Measurements from ENCODE around the gene MBD4.

The MBD4 gene

DNA sequence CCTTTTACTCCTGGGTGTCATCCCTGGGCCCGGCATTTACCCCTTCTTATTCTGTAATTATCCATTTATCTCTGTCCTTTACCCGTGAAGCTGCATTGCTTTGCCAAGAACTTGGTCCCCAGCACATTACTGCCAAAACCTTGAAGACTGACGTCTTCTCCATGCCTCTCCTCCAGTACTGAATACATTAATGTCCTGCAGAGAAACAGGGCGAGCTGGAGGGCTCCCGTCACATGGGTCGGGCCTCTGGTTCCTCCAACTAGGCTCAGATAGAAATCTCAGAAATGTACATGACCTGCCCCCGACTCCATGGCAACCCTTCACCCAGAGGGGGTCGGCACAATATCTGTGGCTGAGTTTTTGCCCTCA is 11.8 kb downstream of the MBD4 start:
- no peak for DNase-seq (ENCODE audit: insufficient read length)
- FAIRE-seq, result no peak
- TF ChIP-seq POLR2A (IDR thresholded peaks at IDR 0.05; ENCODE audit: low read depth, low read length) (no peak), TAF1 (IDR thresholded peaks at IDR 0.05; ENCODE audit: borderline replicate concordance, low read depth, low read length) (no peak), POLR2AphosphoS5 (IDR thresholded peaks at IDR 0.05; ENCODE audit: low read depth, low read length) (no peak)

DNA sequence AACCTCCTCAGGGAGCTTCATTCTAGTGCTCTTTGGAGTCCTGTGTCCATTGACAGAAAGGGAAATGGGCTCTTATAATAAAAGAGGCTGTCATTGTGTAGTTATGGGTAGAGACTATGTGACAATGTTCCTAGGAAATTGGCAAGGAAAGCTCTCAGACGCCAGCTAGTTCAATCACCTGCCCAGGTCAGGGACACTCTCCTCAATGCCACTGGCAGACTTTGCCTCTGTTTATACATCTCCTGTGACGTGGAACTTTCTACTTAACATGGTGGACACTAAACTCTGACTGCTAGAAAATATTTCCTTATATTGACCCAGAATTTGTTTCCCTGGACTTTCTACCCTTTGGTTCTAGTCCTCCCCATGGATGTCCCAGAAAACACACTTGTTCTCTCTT is 14.1 kb downstream of the MBD4 start:
- TF ChIP-seq TAF1 (IDR thresholded peaks at IDR 0.05; ENCODE audit: borderline replicate concordance, low read depth, low read length), result no peak
- no peak for TF ChIP-seq POLR2A (IDR thresholded peaks at IDR 0.05; ENCODE audit: low read depth, low read length)
- TF ChIP-seq POLR2AphosphoS5 (IDR thresholded peaks at IDR 0.05; ENCODE audit: low read depth, low read length), result no peak
- DNase-seq (ENCODE audit: insufficient read length) (no peak), FAIRE-seq (no peak)

DNA sequence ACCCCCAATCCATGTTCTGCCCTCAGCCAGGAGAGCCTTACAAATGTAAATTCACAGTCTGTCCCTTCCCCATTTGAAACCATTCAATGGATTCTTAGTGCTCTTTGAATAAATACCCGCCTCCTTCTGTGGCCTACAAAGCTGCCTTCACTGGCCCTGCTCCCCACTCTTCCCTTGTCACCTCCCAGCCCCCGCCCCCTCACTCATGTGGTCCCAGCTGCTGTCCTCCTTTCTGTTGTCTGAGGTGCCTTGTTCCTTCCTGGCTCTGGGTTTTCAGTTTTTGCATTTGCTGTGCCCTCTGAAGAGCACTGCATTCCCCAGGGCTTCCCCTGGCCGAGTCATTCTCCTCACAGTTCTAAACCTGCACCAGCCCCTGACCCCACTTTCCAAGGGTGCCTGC is 14.5 kb downstream of the MBD4 start:
- TF ChIP-seq POLR2A (IDR thresholded peaks at IDR 0.05; ENCODE audit: low read depth, low read length) (no peak), POLR2AphosphoS5 (IDR thresholded peaks at IDR 0.05; ENCODE audit: low read depth, low read length) (no peak), TAF1 (IDR thresholded peaks at IDR 0.05; ENCODE audit: borderline replicate concordance, low read depth, low read length) (no peak)
- DNase-seq (ENCODE audit: insufficient read length) (no peak), FAIRE-seq (no peak)

DNA sequence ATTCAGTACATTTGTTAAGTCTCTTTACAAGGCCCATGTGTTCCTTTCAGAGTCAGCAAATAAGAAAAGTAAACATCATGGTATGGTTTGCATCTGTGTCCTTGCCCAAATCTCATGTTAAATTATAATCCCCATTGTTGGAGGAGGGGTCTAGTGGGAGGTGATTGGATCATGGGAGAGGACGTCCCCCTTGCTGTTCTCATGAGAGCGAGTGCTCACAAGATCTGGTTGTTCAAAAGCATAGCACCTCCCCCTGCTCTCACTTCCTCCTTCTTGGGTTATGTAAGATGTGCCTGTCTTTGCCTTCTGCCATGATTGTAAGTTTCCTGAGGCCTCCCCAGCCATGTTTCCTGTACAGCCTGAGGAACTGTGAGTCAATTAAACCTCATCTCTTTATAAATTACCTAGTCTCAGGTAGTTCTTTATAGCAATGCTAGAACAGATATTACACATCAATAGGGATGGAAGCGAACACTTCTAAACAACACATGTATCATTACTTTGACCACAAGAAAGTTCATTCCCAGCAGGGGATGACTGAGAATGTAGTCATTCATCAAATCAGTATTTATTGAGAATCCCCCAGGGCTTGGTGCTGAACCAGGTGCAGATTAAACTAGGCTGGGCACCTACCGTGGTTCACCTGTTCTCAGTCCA is 15.4 kb downstream of the MBD4 start:
- DNase-seq (ENCODE audit: insufficient read length), result no peak
- no peak for TF ChIP-seq POLR2A (IDR thresholded peaks at IDR 0.05; ENCODE audit: low read depth, low read length)
- TF ChIP-seq TAF1 (IDR thresholded peaks at IDR 0.05; ENCODE audit: borderline replicate concordance, low read depth, low read length), result no peak
- TF ChIP-seq POLR2AphosphoS5 (IDR thresholded peaks at IDR 0.05; ENCODE audit: low read depth, low read length), result no peak; the same call in 1 of the 2 replicates
- FAIRE-seq, result peak; percentile 92

DNA sequence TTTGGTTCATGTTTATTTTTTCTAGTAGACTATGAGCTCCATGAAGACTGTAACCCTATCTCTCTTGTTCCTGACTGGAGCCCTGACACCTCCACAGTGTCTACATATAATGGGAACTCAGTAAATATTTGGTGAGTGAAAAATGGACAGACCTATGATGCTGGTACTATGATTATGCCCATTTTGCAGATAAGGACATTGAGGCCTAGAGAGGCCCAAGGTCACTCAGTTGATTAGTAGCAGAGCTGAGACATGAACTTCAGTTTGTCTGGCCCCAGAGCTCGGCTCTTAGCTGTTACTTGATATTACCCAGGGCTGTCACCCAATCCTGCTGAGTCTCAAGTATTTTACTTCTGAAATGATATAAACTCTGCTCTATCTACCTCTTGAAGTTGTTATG is 16.9 kb downstream of the MBD4 start:
- no peak for TF ChIP-seq POLR2A (IDR thresholded peaks at IDR 0.05; ENCODE audit: low read depth, low read length)
- no peak for TF ChIP-seq POLR2AphosphoS5 (IDR thresholded peaks at IDR 0.05; ENCODE audit: low read depth, low read length)
- TF ChIP-seq TAF1 (IDR thresholded peaks at IDR 0.05; ENCODE audit: borderline replicate concordance, low read depth, low read length), result no peak
- no peak for DNase-seq (ENCODE audit: insufficient read length)
- FAIRE-seq, result no peak

DNA sequence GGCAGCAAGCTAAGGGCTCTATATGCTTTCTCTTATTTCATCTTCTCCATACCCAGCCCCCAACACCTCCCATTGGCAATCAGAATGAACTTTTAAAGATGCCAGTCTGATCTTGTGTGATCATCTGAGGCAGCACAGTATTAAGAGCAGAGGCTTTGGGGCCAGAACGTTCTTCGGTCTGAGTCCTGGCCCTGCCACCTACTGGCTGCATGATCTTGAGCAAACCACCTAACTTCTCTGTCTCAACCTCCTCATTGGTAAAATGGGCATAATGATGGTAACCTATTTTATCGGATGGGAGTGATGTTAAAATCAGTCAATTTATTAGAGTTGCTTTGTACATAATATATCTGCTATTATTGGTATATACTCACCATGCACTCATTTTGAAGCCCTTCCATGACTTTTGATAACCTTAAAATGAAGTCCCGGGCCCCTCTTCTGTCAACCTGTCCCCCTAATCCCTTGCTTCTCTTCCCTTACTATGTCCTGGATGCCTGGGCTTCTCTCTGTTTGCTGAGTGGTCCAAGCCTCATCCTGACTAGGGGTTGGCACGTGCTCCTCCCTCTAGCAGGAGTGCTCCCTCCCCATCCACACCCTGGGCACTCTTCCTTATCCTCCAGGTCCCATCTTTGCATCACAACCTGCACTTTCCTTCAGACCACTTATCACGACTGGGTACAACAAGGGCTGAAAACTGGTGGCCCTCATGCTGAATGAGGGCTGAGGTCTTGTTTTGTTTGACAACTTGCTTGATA is 17.6 kb downstream of the MBD4 start:
- FAIRE-seq, result no peak
- no peak for DNase-seq (ENCODE audit: insufficient read length)
- TF ChIP-seq TAF1 (IDR thresholded peaks at IDR 0.05; ENCODE audit: borderline replicate concordance, low read depth, low read length) (no peak), POLR2A (IDR thresholded peaks at IDR 0.05; ENCODE audit: low read depth, low read length) (no peak), POLR2AphosphoS5 (IDR thresholded peaks at IDR 0.05; ENCODE audit: low read depth, low read length) (no peak)

DNA sequence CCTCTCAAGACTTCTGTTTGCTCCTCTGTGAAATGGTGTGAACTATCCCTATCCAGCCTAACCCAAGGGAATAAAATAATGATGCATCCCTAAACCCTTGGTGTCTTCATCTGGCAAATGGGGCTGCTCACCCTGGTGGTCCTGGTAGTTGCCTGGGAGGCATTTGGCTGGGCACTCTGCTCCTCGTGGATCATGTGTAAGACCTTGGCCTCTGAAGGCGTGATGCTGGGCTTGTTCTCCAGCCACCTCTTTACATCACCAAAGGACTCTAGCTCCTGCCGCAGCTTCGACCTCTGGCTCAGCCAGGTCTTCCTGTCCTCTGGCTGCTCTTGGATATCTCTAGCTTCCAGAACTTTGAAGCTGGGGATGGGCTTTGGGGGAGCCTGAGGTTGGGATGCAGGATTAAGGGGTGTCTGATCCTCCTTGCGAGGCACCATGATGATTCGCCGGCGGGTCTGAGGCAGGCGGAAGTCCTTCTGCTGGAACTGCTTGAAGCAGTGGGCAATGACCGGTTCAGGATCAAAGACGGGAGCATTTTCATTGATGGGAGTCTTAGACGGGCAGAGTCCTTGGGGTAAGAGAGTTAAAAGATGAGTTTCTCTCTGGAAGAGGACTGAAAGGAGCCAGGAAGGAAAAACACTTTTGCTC is 18.4 kb downstream of the MBD4 start:
- no peak for TF ChIP-seq TAF1 (IDR thresholded peaks at IDR 0.05; ENCODE audit: borderline replicate concordance, low read depth, low read length)
- TF ChIP-seq POLR2A (IDR thresholded peaks at IDR 0.05; ENCODE audit: low read depth, low read length), result no peak
- no peak for TF ChIP-seq POLR2AphosphoS5 (IDR thresholded peaks at IDR 0.05; ENCODE audit: low read depth, low read length)
- FAIRE-seq (no peak), DNase-seq (ENCODE audit: insufficient read length) (no peak)

DNA sequence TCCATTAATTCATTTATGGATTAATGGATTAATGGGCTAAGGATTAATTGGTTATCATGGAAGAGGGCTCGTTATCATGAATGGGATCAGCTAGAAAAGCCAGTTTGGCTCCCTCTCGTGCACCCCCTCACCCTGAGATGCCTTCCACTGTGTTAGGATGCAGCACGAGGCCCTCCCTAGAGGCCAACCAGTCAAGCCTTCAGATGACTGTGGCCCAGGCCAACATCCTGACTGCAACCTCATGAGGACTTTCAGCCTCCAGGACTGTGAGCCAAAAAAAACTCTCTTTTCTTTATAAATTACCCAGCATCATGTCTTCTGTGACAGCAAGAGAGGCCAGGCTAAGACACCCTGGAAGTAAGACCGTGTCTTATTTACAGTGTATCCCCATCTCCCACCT is 20.3 kb downstream of the MBD4 start:
- no peak for DNase-seq (ENCODE audit: insufficient read length)
- no peak for TF ChIP-seq TAF1 (IDR thresholded peaks at IDR 0.05; ENCODE audit: borderline replicate concordance, low read depth, low read length)
- no peak for TF ChIP-seq POLR2AphosphoS5 (IDR thresholded peaks at IDR 0.05; ENCODE audit: low read depth, low read length)
- no peak for TF ChIP-seq POLR2A (IDR thresholded peaks at IDR 0.05; ENCODE audit: low read depth, low read length)
- no peak for FAIRE-seq

DNA sequence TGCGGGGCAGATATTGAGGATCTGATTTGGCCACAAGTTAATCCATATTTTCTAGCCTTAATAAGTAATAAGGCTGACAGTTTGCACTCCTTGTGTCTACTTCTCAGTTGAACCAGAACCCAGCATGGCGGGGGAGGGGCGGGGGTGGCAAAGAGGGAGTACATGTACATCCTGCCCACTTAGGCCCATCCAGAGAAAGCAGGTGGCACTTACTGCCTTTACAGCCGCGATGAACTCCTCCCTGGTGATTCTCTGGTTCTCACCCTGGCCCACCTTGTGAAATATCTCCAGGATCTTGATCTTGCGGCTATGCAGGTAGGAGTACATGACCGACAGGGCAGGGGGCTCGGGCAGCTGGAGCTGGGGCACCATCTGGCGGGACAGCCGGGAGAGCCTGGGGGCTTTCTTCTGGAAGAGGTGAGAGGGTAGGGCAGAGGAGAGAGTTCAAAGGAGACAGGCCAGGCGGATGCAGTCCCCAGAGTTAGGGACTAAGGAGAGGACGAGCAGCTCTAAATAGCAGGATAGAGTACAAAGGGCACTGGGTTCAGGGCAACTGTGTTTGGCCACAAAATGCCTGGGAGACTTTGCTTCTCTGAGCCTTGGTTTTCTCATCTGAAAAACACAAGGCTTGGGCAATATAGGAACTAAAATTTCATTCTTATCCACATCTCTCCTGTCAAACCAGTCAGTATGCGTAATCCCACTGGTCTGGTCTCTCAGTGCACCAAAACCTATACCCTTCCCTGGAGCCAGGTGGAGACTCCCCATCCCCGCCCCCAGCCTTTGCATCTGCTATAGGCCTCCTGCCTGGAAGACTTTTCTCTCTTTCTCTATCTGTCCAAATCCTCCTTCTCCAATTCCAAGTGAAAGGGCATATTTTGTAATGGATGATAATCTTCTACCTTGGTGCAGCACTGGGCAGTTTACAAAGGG is 21.4 kb downstream of the MBD4 start:
- TF ChIP-seq POLR2A (IDR thresholded peaks at IDR 0.05; ENCODE audit: low read depth, low read length) (no peak), POLR2AphosphoS5 (IDR thresholded peaks at IDR 0.05; ENCODE audit: low read depth, low read length) (no peak), TAF1 (IDR thresholded peaks at IDR 0.05; ENCODE audit: borderline replicate concordance, low read depth, low read length) (no peak)
- DNase-seq (ENCODE audit: insufficient read length), result no peak
- FAIRE-seq, result no peak

DNA sequence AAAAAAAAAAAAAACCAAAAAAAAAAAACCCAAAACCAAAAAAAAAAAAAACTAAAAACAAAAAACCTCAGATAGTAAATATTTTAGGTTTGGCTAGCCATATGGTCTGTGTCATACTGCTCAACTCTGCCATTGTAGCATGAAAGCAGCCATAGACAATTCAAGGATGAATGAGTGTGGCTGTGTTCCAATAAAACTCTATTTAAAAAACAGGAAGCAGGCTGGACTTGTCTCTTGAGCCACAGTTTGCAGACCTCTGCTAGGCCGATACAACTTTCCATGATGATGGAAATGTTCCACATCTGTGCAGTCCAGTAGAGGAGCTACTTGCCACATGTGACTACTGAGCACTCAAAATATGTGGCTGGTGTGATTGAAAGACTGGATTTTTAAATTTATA is 22.4 kb downstream of the MBD4 start:
- no peak for DNase-seq (ENCODE audit: insufficient read length)
- no peak for FAIRE-seq
- TF ChIP-seq POLR2A (IDR thresholded peaks at IDR 0.05; ENCODE audit: low read depth, low read length) (no peak), POLR2AphosphoS5 (IDR thresholded peaks at IDR 0.05; ENCODE audit: low read depth, low read length) (no peak), TAF1 (IDR thresholded peaks at IDR 0.05; ENCODE audit: borderline replicate concordance, low read depth, low read length) (no peak)

DNA sequence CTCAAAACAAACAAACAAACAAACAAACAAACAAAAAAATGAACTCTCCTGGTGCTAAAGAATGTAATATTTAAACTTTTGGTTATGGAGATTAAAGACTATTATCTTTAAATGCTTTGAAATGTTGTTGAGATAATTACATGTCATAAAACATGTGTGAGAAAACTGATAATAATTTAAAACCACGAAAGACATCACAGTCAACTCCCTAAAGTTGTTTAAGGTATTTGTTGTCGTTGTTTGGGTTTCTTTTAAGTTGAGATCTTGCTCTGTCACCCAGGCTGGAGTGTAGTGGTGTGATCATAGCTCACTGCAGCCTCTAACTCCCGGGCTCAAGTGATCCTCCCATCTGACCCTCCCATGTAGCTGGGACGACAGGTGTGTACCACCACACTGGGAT is 23.3 kb downstream of the MBD4 start:
- FAIRE-seq (no peak), DNase-seq (ENCODE audit: insufficient read length) (no peak)
- TF ChIP-seq POLR2A (IDR thresholded peaks at IDR 0.05; ENCODE audit: low read depth, low read length), result no peak
- no peak for TF ChIP-seq POLR2AphosphoS5 (IDR thresholded peaks at IDR 0.05; ENCODE audit: low read depth, low read length)
- no peak for TF ChIP-seq TAF1 (IDR thresholded peaks at IDR 0.05; ENCODE audit: borderline replicate concordance, low read depth, low read length)
